ENCODE measurements around the gene ATG4B. TPM values are rescaled to one million over a fixed set of nuclear protein-coding genes. Genes with fewer than 3 reads are reported as not detected.
"Not testable (repeated sequence)": the region's sequence is repeated elsewhere in the genome, so short reads cannot be mapped to it uniquely, and the experiment has no call there.

The ATG4B gene
- total RNA-seq, result 62.6 and 120 TPM in 2 replicates

DNA sequence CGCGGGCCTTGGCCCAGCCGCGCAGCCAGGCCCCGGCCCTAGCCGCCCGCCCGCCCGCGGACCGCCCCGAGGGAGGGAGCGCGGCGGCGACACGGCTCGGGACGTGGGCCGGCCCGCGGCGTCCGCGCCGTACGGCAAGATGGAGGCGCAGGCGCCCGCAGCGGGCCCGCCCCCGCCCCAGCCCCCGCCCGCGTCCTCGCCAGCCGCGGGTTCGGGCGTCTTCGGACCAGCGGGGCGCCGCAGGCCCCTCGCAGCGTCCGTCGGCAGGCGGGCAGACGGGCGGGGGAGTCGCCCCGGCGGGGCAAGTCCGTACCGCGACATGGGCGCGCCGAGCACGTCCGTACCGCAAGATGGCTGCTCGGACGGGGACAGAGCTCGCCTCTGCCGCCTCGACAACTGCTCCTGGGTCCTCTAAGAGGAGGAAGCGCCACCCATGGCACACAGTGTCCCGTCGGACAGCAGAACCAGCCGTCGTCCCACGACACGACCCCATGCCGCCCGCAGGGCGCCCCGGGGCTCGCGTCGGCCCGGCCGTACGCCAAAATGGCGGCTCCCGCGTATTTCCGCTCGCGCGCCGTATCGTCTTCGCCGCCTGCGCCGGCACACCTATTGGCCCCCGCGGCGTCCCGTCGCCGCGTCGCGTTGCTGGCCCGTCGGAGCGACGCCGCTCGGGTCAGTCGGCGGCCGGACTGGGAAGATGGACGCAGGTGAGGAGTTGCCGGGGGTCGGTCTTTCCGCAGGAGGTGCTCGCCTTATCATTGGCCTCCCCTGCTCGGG is at the start of gene ATG4B, which contains the start of gene THAP4:
Gene ATG4B, plus strand, starts transcription at position 676 of the 777 bp plus-strand sequence. Its CDS starts 22 bp downstream, at position 698.
Gene THAP4, minus strand, starts transcription at position 141 of the 777 bp plus-strand sequence. CDS start 141 bp downstream, outside the sequence.
- H3K4me3 ChIP-seq (ENCODE audit: low read depth, low read length), result peak within 1 kb of the TSS; percentile 97
- H3K27me3 ChIP-seq (ENCODE audit: control insufficient read depth, insufficient read depth, low read length), result no peaks in the 10 kb centered on the region
- H3K36me3 ChIP-seq (ENCODE audit: control insufficient read depth, insufficient read depth, low read length), result peaks cover 6% of the 10 kb centered on the region
- TF ChIP-seq, protein P1, sequence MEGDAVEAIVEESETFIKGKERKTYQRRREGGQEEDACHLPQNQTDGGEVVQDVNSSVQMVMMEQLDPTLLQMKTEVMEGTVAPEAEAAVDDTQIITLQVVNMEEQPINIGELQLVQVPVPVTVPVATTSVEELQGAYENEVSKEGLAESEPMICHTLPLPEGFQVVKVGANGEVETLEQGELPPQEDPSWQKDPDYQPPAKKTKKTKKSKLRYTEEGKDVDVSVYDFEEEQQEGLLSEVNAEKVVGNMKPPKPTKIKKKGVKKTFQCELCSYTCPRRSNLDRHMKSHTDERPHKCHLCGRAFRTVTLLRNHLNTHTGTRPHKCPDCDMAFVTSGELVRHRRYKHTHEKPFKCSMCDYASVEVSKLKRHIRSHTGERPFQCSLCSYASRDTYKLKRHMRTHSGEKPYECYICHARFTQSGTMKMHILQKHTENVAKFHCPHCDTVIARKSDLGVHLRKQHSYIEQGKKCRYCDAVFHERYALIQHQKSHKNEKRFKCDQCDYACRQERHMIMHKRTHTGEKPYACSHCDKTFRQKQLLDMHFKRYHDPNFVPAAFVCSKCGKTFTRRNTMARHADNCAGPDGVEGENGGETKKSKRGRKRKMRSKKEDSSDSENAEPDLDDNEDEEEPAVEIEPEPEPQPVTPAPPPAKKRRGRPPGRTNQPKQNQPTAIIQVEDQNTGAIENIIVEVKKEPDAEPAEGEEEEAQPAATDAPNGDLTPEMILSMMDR (IDR thresholded peaks at IDR 0.05; ENCODE audit: insufficient read depth, low read length, poor library complexity, severe bottlenecking), result no peak
- peak; percentile 35 for DNase-seq (ENCODE audit: low read depth)

DNA sequence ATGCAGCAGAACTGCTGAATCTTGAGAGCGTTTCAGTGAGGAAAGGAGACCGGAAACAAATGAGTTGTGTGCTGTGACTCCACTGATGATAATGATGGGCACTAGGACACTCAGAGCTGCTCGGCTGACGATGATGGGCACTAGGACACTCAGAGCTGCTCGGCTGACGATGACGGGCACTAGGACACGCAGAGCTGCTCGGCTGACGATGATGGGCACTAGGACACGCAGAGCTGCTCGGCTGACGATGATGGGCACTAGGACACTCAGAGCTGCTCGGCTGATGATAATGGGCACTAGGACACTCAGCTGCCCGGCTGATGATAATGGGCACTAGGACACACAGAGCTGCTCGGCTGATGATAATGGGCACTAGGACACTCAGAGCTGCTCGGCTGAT is 47.6 kb upstream of the ATG4B start:
- DNase-seq (ENCODE audit: low read depth), result not testable (repeated sequence)

DNA sequence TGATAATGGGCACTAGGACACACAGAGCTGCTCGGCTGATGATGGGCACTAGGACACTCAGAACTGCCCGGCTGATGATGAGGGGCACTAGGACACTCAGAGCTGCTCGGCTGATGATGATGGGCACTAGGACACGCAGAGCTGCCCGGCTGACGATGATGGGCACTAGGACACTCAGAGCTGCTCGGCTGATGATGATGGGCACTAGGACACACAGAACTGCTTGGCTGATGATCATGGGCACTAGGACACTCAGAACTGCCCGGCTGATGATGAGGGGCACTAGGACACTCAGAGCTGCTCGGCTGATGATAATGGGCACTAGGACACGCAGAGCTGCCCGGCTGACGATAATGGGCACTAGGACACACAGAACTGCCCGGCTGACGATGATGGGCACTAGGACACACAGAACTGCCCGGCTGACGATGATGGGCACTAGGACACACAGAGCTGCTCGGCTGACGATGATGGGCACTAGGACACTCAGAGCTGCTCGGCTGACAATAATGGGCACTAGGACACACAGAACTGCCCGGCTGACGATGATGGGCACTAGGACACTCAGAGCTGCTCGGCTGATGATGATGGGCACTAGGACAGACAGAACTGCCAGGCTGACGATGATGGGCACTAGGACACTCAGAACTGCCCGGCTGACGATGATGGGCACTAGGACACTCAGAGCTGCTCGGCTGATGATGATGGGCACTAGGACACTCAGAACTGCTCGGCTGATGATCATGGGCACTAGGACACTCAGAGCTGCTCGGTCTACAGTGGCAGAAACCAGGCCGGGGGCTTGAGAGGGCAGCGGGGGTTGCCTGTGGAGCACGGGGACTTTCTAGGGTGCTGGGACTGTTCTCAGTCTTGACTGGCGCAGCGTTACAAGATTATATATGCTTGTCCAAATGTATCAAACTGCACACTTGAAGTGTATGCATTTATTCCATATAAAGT is 46.7 kb upstream of the ATG4B start:
- not testable (repeated sequence) for DNase-seq (ENCODE audit: low read depth); H3K27me3 ChIP-seq (ENCODE audit: control insufficient read depth, insufficient read depth, low read length); H3K36me3 ChIP-seq (ENCODE audit: control insufficient read depth, insufficient read depth, low read length); H3K4me3 ChIP-seq (ENCODE audit: low read depth, low read length)

More for the DNA sequence above, 47.6 kb upstream of the ATG4B start:
- H3K4me3 ChIP-seq (ENCODE audit: low read depth, low read length); H3K27me3 ChIP-seq (ENCODE audit: control insufficient read depth, insufficient read depth, low read length); H3K36me3 ChIP-seq (ENCODE audit: control insufficient read depth, insufficient read depth, low read length): not testable (repeated sequence)

- DNase-seq (ENCODE audit: low read depth), result no peak
- TF ChIP-seq, protein P1 (IDR thresholded peaks at IDR 0.05; ENCODE audit: insufficient read depth, low read length, poor library complexity, severe bottlenecking), result no peak
- peaks cover under 1% of the 10 kb centered on the region for H3K36me3 ChIP-seq (ENCODE audit: control insufficient read depth, insufficient read depth, low read length)
- no peaks in the 10 kb centered on the region for H3K27me3 ChIP-seq (ENCODE audit: control insufficient read depth, insufficient read depth, low read length)
- no peak overlapping the region for H3K4me3 ChIP-seq (ENCODE audit: low read depth, low read length)
Measured at GRCh38 chr2:241592126-241592845, 45.2 kb upstream of the ATG4B start.

DNA sequence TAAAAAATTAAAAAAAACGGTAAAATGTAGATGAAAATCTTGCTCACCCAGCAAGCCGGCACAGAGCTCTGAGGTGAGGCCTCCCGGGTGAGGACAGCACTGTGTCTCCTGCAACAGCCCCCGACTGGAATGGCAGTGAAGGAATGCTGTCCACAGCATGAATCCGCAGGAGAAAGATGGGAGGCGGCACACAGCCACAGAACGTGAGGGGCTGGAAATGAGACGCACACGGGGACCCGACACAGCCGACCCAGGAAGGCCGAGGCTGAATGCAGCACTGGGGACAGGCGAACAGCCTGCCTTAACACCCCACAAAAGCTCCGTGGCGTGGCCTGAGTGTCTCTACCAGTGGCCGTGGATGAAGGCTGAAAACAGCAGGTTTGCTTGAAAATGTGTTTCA is 44.2 kb upstream of the ATG4B start:
- no peaks in the 10 kb centered on the region for H3K27me3 ChIP-seq (ENCODE audit: control insufficient read depth, insufficient read depth, low read length)
- no peak overlapping the region for H3K4me3 ChIP-seq (ENCODE audit: low read depth, low read length)
- H3K36me3 ChIP-seq (ENCODE audit: control insufficient read depth, insufficient read depth, low read length), result no peaks in the 10 kb centered on the region
- DNase-seq (ENCODE audit: low read depth), result no peak
- TF ChIP-seq, protein P1 (IDR thresholded peaks at IDR 0.05; ENCODE audit: insufficient read depth, low read length, poor library complexity, severe bottlenecking), result no peak

- H3K36me3 ChIP-seq (ENCODE audit: control insufficient read depth, insufficient read depth, low read length), result no peaks in the 10 kb centered on the region
- no peak for DNase-seq (ENCODE audit: low read depth)
- no peak overlapping the region for H3K4me3 ChIP-seq (ENCODE audit: low read depth, low read length)
- H3K27me3 ChIP-seq (ENCODE audit: control insufficient read depth, insufficient read depth, low read length), result no peaks in the 10 kb centered on the region
- TF ChIP-seq, protein P1 (IDR thresholded peaks at IDR 0.05; ENCODE audit: insufficient read depth, low read length, poor library complexity, severe bottlenecking), result peak; percentile 16
Measured at GRCh38 chr2:241595600-241596140, 41.8 kb upstream of the ATG4B start.
